Immature natural killer cell (primary cell): Measurements from ENCODE around the gene NISCH. TPM values are rescaled to one million over a fixed set of nuclear protein-coding genes. Genes with fewer than 3 reads are reported as not detected.

Experiments
- DNase-seq, 3 donors: peaks; one replicate each; pipeline ENCODE4 v3.0.0; 2022; ENCODE audit warnings: mixed read lengths in 1 of 3
- H3K27ac Mint-ChIP-seq, 6 donors: one replicate each; pipeline ENCODE4 v1.8.0; 2020; ENCODE audit warnings: mixed read lengths in 6 of 6, mild to moderate bottlenecking in 5 of 6, inconsistent platforms in 4 of 6, moderate library complexity in 3 of 6
- H3K27me3 Mint-ChIP-seq, 3 donors: one replicate each; pipeline ENCODE4 v1.8.0; 2020 to 2021; ENCODE audit warnings: low read depth in 3 of 3, mild to moderate bottlenecking in 3 of 3, mixed read lengths in 3 of 3, moderate library complexity in 3 of 3, inconsistent platforms in 1 of 3
- H3K36me3 Mint-ChIP-seq, 3 donors: one replicate each; pipeline ENCODE4 v1.8.0; 2020; ENCODE audit warnings: mixed read lengths in 3 of 3, inconsistent platforms in 2 of 3, mild to moderate bottlenecking in 2 of 3
- H3K4me1 Mint-ChIP-seq, 2 donors: one replicate each; pipeline ENCODE4 v1.8.0; 2020; ENCODE audit warnings: inconsistent platforms in 2 of 2, mild to moderate bottlenecking in 2 of 2, mixed read lengths in 2 of 2, moderate library complexity in 1 of 2
- H3K4me3 Mint-ChIP-seq, 5 donors: one replicate each; pipeline ENCODE4 v1.8.0; 2020; ENCODE audit warnings: mild to moderate bottlenecking in 5 of 5, mixed read lengths in 5 of 5, inconsistent platforms in 3 of 5, moderate library complexity in 3 of 5
- H3K9me3 Mint-ChIP-seq, 6 donors: one replicate each; pipeline ENCODE4 v1.8.0; 2020; ENCODE audit warnings: mild to moderate bottlenecking in 6 of 6, mixed read lengths in 6 of 6, inconsistent platforms in 4 of 6, moderate library complexity in 3 of 6
- polyA plus RNA-seq, 3 donors: library from polyadenylated mRNA; unstranded; fragments of 300-500 nt; fragmentation: Illumina TruSeq; gene quantifications; one replicate each; pipeline ENCODE4 v1.2.3, GENCODE V29; 2021

NISCH gene
- polyA plus RNA-seq, 3 donors from 2014 or later: 11.3 to 25.9 (median 12.3) TPM

- no peak for DNase-seq
Observed at GRCh38 chr3:52439426-52440248, 15.8 kb upstream of the NISCH start.

GRCh38 chr3:52440249-52440551 lies 15.2 kb upstream of the NISCH start:
- no peak overlapping the region for H3K4me3 Mint-ChIP-seq
- DNase-seq: no peak
- no peaks in the 10 kb centered on the region for H3K9me3 Mint-ChIP-seq
- no peaks in the 10 kb centered on the region for H3K27me3 Mint-ChIP-seq
- no peak overlapping the region for H3K27ac Mint-ChIP-seq
- H3K4me1 Mint-ChIP-seq: peaks cover 0 to 4% of the 10 kb centered on the region in 2 donors
- H3K36me3 Mint-ChIP-seq: no peaks in the 10 kb centered on the region

More at GRCh38 chr3:52439426-52440248, 15.8 kb upstream of the NISCH start:
- Mint-ChIP-seq H3K27me3 (no peaks in the 10 kb centered on the region), H3K4me3 (no peak overlapping the region), H3K27ac (no peak overlapping the region), H3K9me3 (no peaks in the 10 kb centered on the region), H3K4me1 (peaks cover 0 to 2% of the 10 kb centered on the region in 2 donors), H3K36me3 (no peaks in the 10 kb centered on the region)

GRCh38 chr3:52440671-52441070 lies 14.7 kb upstream of the NISCH start:
- H3K9me3 Mint-ChIP-seq: no peaks in the 10 kb centered on the region
- H3K27me3 Mint-ChIP-seq: no peaks in the 10 kb centered on the region
- no peaks in the 10 kb centered on the region for H3K36me3 Mint-ChIP-seq
- no peak for DNase-seq
- peaks cover 0 to 4% of the 10 kb centered on the region in 2 donors for H3K4me1 Mint-ChIP-seq
- no peak overlapping the region for H3K4me3 Mint-ChIP-seq
- no peak overlapping the region for H3K27ac Mint-ChIP-seq

GRCh38 chr3:52441091-52441771 lies 14.2 kb upstream of the NISCH start:
- H3K36me3 Mint-ChIP-seq: no peaks in the 10 kb centered on the region
- peaks cover 0 to 4% of the 10 kb centered on the region in 2 donors for H3K4me1 Mint-ChIP-seq
- H3K27me3 Mint-ChIP-seq: no peaks in the 10 kb centered on the region
- H3K27ac Mint-ChIP-seq: no peak overlapping the region
- no peak for DNase-seq
- H3K9me3 Mint-ChIP-seq: no peaks in the 10 kb centered on the region
- H3K4me3 Mint-ChIP-seq: no peak overlapping the region

- peaks cover 2 to 4% of the 10 kb centered on the region in 2 donors for H3K4me1 Mint-ChIP-seq
- H3K27me3 Mint-ChIP-seq: peaks cover 0 to 1% (median 0%) of the 10 kb centered on the region in 3 donors
- no peak for DNase-seq
- H3K36me3 Mint-ChIP-seq: no peaks in the 10 kb centered on the region
- no peak overlapping the region for H3K27ac Mint-ChIP-seq
- no peak overlapping the region for H3K4me3 Mint-ChIP-seq
- H3K9me3 Mint-ChIP-seq: no peaks in the 10 kb centered on the region
Observed at GRCh38 chr3:52441772-52442332, 13.6 kb upstream of the NISCH start.

GRCh38 chr3:52442409-52443267 lies 12.8 kb upstream of the NISCH start:
- Mint-ChIP-seq H3K27me3 (peaks cover 0 to 1% (median 0%) of the 10 kb centered on the region in 3 donors), H3K9me3 (no peaks in the 10 kb centered on the region), H3K27ac (no peak overlapping the region), H3K36me3 (no peaks in the 10 kb centered on the region), H3K4me1 (peaks cover 6 to 8% of the 10 kb centered on the region in 2 donors), H3K4me3 (no peak overlapping the region)
- DNase-seq: no peak

- H3K27me3 Mint-ChIP-seq: peaks cover 0 to 1% (median 0%) of the 10 kb centered on the region in 3 donors
- H3K9me3 Mint-ChIP-seq: no peaks in the 10 kb centered on the region
- no peaks in the 10 kb centered on the region for H3K36me3 Mint-ChIP-seq
- no peak overlapping the region for H3K4me3 Mint-ChIP-seq
- DNase-seq: no peak
- H3K27ac Mint-ChIP-seq: no peak overlapping the region
- H3K4me1 Mint-ChIP-seq: peaks cover 6 to 8% of the 10 kb centered on the region in 2 donors
Observed at GRCh38 chr3:52443268-52443610, 12.2 kb upstream of the NISCH start.

- no peaks in the 10 kb centered on the region for H3K36me3 Mint-ChIP-seq
- H3K4me3 Mint-ChIP-seq: no peak overlapping the region
- peak overlapping the region in 1 of 6 donors; percentile 46 for H3K27ac Mint-ChIP-seq
- no peak for DNase-seq
- no peaks in the 10 kb centered on the region for H3K9me3 Mint-ChIP-seq
- peaks cover 6 to 8% of the 10 kb centered on the region in 2 donors for H3K4me1 Mint-ChIP-seq
- peaks cover 0 to 1% (median 1%) of the 10 kb centered on the region in 3 donors for H3K27me3 Mint-ChIP-seq
Observed at GRCh38 chr3:52443791-52444687, 11.4 kb upstream of the NISCH start.

- Mint-ChIP-seq H3K4me3 (no peak within 1 kb of the TSS), H3K9me3 (no peaks in the 10 kb centered on the region), H3K4me1 (peaks cover 6 to 8% of the 10 kb centered on the region in 2 donors), H3K27me3 (peaks cover 0 to 1% (median 1%) of the 10 kb centered on the region in 3 donors), H3K27ac (peak within 1 kb of the TSS in 1 of 6 donors; percentile 71), H3K36me3 (no peaks in the 10 kb centered on the region)
- peak; percentile 58 to 67 (median 64) for DNase-seq
Observed at GRCh38 chr3:52444860-52445793, 10.3 kb upstream of the NISCH start, which contains the start of gene SEMA3G. Gene SEMA3G, minus strand, starts transcription at chr3:52445103. Its CDS starts 76 bp downstream, at chr3:52445027.

GRCh38 chr3:52446042-52446441 lies 9.4 kb upstream of the NISCH start:
- DNase-seq: no peak
- Mint-ChIP-seq H3K36me3 (no peaks in the 10 kb centered on the region), H3K27ac (no peak overlapping the region), H3K4me1 (peaks cover 6 to 8% of the 10 kb centered on the region in 2 donors), H3K27me3 (peaks cover 0 to 1% (median 1%) of the 10 kb centered on the region in 3 donors), H3K9me3 (no peaks in the 10 kb centered on the region), H3K4me3 (no peak overlapping the region)

- Mint-ChIP-seq H3K27ac (peak overlapping the region in 2 of 6 donors; percentile 26 to 50), H3K36me3 (no peaks in the 10 kb centered on the region), H3K4me1 (peaks cover 6 to 8% of the 10 kb centered on the region in 2 donors), H3K9me3 (no peaks in the 10 kb centered on the region), H3K4me3 (no peak overlapping the region), H3K27me3 (peaks cover 0 to 1% (median 1%) of the 10 kb centered on the region in 3 donors)
- peak; percentile 62 to 68 (median 67) for DNase-seq
Observed at GRCh38 chr3:52446631-52447511, 8.5 kb upstream of the NISCH start.
